NT2/D1 (cell line): ENCODE results near the gene TOR2A.

Source experiments
- SUZ12 ChIP-seq: IDR thresholded peaks from 2 replicates; pipeline ENCODE4 v1.6.1; 2011; ENCODE audit not compliant: insufficient read length, insufficient read depth; ENCODE audit errors: extremely low read depth
- YY1 ChIP-seq: IDR thresholded peaks from 2 replicates; pipeline ENCODE4 v1.6.1; 2011; ENCODE audit not compliant: insufficient read length, insufficient read depth
- ZNF274 ChIP-seq: IDR thresholded peaks from 2 replicates; pipeline ENCODE4 v1.6.1; 2011; ENCODE audit warnings: mild to moderate bottlenecking, low read depth, low read length

DNA sequence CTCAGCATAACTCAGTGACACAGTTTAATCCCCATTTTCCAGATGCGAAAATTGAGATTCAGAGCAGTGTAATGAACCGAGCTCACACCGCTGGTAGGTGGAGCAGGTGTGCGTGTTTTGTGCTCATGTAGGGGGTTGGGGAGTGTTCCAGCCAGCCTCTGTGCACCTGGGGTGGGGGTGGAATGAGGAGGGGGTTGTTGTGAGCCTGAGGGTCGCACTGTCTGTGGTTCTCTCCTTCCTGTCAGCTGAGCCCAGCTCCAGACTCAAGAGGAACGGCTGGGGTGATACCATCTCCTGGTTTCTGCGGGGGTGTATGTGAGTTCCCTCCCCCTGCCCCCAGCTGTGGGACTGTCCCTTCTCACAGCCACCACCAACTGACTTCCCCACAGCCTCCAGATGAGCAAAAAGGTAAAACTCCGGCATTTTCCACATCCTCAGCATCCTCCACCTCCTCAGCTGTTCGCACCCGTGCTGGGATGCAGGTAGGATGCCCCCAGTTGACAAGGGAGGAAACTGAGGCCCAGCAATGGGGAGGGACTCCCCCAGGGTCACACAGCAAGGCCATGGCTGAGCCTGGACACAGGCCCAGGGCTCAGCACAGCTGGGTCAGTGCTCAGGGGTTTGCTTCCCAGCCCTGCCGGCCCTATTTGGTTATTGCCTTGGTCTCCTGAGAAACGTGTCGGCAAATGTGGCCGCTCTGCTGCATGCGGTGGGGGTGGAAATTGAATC is 41.3 kb upstream of the TOR2A start:
- no peak for TF ChIP-seq YY1
- no peak for TF ChIP-seq ZNF274
- no peak for TF ChIP-seq SUZ12
